K562 (cell line): Measurements from ENCODE around the gene LASP1.

ENCODE experiments used
- CHD2 ChIP-seq: IDR thresholded peaks from 2 replicates; pipeline ENCODE4 v1.6.1; 2011; ENCODE audit warnings: low read depth, low read length
- CREB1 ChIP-seq, 2 experiments: sonication (generic) in 1 of 2; formaldehyde crosslinking in 1 of 2; IDR thresholded peaks; 2 replicates each; pipeline versions ENCODE4 v1.6.1 to v1.8.0; 2012 to 2022; ENCODE audit warnings: inconsistent platforms in 1 of 2, mild to moderate bottlenecking in 1 of 2, missing genetic modification reagents in 1 of 2, moderate library complexity in 1 of 2
- FOXA1 ChIP-seq: fragments of 450-650 bp; IDR thresholded peaks from 2 replicates; pipeline ENCODE4 v1.6.1; 2016; ENCODE audit warnings: mild to moderate bottlenecking, borderline replicate concordance
- GABPA ChIP-seq: fragments of 200-800 bp; sonication (Bioruptor generic); conservative IDR thresholded peaks from 2 replicates; pipeline ENCODE4 v1.6.1; 2016; ENCODE audit warnings: low read depth, missing genetic modification characterization, missing compliant biosample characterization
- NRF1 ChIP-seq, 2 experiments: fragments of 450-650 bp; IDR thresholded peaks in 1 of 2; conservative IDR thresholded peaks in 1 of 2; 2 replicates each; pipeline ENCODE4 v1.6.1; 2014; ENCODE audit warnings: mild to moderate bottlenecking in 2 of 2
- PRPF4 ChIP-seq: fragments of 200-400 bp; formaldehyde crosslinking; IDR thresholded peaks from one replicate; pipeline ENCODE4 v1.6.1; 2017; ENCODE audit warnings: low read length, low read depth, mild to moderate bottlenecking; ENCODE audit not compliant: insufficient read depth, poor library complexity, severe bottlenecking
- RBM39 ChIP-seq: fragments of 200-400 bp; formaldehyde crosslinking; optimal IDR thresholded peaks from 2 replicates; pipeline ENCODE3; 2018; ENCODE audit warnings: low read depth, low read length
- XRCC5 ChIP-seq: fragments of 200-400 bp; formaldehyde crosslinking; IDR thresholded peaks from 2 replicates; pipeline ENCODE4 v1.6.1; 2017; ENCODE audit warnings: low read depth, mild to moderate bottlenecking, low read length
- TF ChIP-seq, protein P1 (sequence below), 3 experiments: IDR thresholded peaks in 2 of 3; conservative IDR thresholded peaks in 1 of 3; 2 replicates each; pipeline ENCODE4 v1.5.1; 2011 to 2012; ENCODE audit warnings: low read length in 3 of 3, mild to moderate bottlenecking in 3 of 3, control low read depth in 2 of 3, improper control_type of control experiment in 1 of 3, inconsistent platforms in 1 of 3, low read depth in 1 of 3, mixed read lengths in 1 of 3, moderate library complexity in 1 of 3; ENCODE audit not compliant: insufficient read depth in 2 of 3
- TF ChIP-seq, protein P2 (sequence below): fragments of 250-450 bp; sonication (Bioruptor Pico); IDR thresholded peaks from 2 replicates; pipeline ENCODE4 v1.8.0; 2022; ENCODE audit warnings: moderate library complexity, mild to moderate bottlenecking, inconsistent platforms
- TF ChIP-seq, protein P3 (sequence below): sonication (generic); formaldehyde crosslinking; IDR thresholded peaks from 2 replicates; pipeline ENCODE4 v1.9.0; 2022; ENCODE audit warnings: mild to moderate bottlenecking, missing genetic modification reagents
- TF ChIP-seq, protein P4 (sequence below), 2 experiments: fragments of 450-650 bp; formaldehyde crosslinking in 1 of 2; IDR thresholded peaks; 2 replicates each; pipeline versions ENCODE4 v1.4.0 to v1.6.1; 2014 to 2020; ENCODE audit warnings: mild to moderate bottlenecking in 2 of 2, borderline replicate concordance in 1 of 2, low read depth in 1 of 2

DNA sequence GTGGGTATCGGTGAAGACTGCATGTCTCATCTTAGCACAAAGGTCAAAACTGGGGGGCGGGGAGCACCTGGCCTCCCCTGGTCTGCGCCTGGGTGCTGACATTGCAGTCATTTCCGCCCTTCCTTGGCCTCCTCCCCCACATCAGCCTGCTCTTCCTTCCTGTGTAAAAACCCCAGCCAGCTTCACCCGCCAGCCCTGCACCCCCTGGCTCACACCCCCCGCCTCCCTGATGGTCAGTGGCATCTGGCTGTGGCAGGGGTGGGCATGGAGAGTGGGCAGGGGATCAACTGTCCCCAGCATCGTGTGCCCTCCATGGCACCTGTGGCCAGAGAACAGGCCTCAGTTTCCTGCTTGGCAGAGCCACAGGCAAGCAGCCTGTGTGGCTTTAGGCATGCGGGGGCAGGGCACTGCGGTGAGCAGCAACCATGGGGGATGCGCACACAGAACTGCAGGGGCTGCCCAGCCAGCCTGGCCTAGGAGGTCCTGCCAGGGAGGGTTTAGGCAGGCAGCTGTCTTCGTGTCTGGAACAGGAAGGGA lies 29.0 kb downstream of the LASP1 start:
- TF ChIP-seq FOXA1: no peak
- TF ChIP-seq, protein P1, sequence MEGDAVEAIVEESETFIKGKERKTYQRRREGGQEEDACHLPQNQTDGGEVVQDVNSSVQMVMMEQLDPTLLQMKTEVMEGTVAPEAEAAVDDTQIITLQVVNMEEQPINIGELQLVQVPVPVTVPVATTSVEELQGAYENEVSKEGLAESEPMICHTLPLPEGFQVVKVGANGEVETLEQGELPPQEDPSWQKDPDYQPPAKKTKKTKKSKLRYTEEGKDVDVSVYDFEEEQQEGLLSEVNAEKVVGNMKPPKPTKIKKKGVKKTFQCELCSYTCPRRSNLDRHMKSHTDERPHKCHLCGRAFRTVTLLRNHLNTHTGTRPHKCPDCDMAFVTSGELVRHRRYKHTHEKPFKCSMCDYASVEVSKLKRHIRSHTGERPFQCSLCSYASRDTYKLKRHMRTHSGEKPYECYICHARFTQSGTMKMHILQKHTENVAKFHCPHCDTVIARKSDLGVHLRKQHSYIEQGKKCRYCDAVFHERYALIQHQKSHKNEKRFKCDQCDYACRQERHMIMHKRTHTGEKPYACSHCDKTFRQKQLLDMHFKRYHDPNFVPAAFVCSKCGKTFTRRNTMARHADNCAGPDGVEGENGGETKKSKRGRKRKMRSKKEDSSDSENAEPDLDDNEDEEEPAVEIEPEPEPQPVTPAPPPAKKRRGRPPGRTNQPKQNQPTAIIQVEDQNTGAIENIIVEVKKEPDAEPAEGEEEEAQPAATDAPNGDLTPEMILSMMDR (IDR thresholded peaks at IDR 0.05 in 2 of 3, conservative IDR thresholded peaks at IDR 0.05 in 1 of 3; ENCODE audit: insufficient read depth in 2 of 3, low read depth in 1 of 3, low read length in 3 of 3): no peak
- TF ChIP-seq RBM39: no peak
- TF ChIP-seq CHD2: no peak
- TF ChIP-seq, protein P2, sequence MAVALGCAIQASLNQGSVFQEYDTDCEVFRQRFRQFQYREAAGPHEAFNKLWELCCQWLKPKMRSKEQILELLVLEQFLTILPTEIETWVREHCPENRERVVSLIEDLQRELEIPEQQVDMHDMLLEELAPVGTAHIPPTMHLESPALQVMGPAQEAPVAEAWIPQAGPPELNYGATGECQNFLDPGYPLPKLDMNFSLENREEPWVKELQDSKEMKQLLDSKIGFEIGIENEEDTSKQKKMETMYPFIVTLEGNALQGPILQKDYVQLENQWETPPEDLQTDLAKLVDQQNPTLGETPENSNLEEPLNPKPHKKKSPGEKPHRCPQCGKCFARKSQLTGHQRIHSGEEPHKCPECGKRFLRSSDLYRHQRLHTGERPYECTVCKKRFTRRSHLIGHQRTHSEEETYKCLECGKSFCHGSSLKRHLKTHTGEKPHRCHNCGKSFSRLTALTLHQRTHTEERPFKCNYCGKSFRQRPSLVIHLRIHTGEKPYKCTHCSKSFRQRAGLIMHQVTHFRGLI (CRISPR knock-in tag): no peak
- no peak for TF ChIP-seq CREB1 (IDR thresholded peaks at IDR 0.05)
- TF ChIP-seq CREB1 (CRISPR knock-in tag; IDR thresholded peaks at IDR 0.05): no peak
- TF ChIP-seq, protein P3, sequence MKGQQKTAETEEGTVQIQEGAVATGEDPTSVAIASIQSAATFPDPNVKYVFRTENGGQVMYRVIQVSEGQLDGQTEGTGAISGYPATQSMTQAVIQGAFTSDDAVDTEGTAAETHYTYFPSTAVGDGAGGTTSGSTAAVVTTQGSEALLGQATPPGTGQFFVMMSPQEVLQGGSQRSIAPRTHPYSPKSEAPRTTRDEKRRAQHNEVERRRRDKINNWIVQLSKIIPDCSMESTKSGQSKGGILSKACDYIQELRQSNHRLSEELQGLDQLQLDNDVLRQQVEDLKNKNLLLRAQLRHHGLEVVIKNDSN (CRISPR knock-in tag): no peak
- TF ChIP-seq, protein P4, sequence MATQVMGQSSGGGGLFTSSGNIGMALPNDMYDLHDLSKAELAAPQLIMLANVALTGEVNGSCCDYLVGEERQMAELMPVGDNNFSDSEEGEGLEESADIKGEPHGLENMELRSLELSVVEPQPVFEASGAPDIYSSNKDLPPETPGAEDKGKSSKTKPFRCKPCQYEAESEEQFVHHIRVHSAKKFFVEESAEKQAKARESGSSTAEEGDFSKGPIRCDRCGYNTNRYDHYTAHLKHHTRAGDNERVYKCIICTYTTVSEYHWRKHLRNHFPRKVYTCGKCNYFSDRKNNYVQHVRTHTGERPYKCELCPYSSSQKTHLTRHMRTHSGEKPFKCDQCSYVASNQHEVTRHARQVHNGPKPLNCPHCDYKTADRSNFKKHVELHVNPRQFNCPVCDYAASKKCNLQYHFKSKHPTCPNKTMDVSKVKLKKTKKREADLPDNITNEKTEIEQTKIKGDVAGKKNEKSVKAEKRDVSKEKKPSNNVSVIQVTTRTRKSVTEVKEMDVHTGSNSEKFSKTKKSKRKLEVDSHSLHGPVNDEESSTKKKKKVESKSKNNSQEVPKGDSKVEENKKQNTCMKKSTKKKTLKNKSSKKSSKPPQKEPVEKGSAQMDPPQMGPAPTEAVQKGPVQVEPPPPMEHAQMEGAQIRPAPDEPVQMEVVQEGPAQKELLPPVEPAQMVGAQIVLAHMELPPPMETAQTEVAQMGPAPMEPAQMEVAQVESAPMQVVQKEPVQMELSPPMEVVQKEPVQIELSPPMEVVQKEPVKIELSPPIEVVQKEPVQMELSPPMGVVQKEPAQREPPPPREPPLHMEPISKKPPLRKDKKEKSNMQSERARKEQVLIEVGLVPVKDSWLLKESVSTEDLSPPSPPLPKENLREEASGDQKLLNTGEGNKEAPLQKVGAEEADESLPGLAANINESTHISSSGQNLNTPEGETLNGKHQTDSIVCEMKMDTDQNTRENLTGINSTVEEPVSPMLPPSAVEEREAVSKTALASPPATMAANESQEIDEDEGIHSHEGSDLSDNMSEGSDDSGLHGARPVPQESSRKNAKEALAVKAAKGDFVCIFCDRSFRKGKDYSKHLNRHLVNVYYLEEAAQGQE (IDR thresholded peaks at IDR 0.05; ENCODE audit: borderline replicate concordance): no peak
- TF ChIP-seq, protein P4 (CRISPR knock-in tag; IDR thresholded peaks at IDR 0.05; ENCODE audit: low read depth): no peak
- TF ChIP-seq GABPA (tag): peak; percentile 75
- TF ChIP-seq XRCC5: no peak
- TF ChIP-seq PRPF4: no peak
- 0 out of 4 replicates have a peak, but pooled peaks of 1 of the 2 experiments have one; percentile 17 for TF ChIP-seq NRF1 (conservative IDR thresholded peaks at IDR 0.05 in 1 of 2, IDR thresholded peaks at IDR 0.05 in 1 of 2)
